HG02852 (cell line): ENCODE data around the gene SSB.
"Not testable (repeated sequence)": the region's sequence is repeated elsewhere in the genome, so short reads cannot be mapped to it uniquely, and the experiment has no call there.

Experiments
- ATAC-seq: cut with Tn5 transposase; IDR thresholded peaks from one replicate; pipeline ENCODE4 v1.9.1; 2021; ENCODE audit warnings: mild to moderate bottlenecking, moderate library complexity; ENCODE audit not compliant: unreplicated experiment

SSB gene

GRCh38 chr2:169827272-169828140 is 28.8 kb downstream of the SSB start, which contains the start of gene UBR3:
Gene UBR3 (plus strand): TSS chr2:169827454. CDS start chr2:169827508, 54 bp downstream.
- ATAC-seq, result peak; percentile 83

DNA sequence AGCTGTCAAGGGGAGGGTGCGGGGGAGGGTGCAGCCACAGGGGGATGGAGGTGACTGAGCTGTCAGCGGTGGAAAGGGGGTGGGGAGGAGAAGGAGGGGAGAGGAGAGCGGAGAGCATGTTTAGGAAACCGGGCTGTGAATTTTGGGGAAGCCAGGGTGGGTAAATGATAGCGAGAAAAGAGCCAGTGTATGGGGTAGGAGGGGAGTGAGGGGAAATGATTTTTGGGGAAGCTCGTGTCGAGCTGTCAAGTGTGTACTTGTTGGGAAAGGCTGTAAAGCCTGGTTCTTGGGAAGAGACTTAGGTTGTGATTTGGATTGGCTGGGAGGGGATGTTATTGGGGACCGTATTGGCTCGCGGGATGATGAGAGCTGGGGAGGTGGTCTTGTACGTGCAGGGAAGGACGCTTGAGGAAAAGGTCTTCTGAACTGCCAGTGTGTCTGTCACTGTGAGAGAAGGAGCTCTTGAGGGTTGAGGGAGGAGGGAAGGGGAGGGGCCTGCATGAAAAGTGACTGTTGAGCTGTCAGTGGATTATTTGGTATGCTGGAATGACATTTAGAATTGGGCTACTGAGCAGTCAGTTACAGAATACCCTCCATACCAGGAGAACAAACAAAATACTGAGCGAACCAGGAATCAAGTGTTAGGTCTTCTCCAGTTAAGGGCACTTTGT is 29.6 kb downstream of the SSB start:
- ATAC-seq, result peak; percentile 12

GRCh38 chr2:169834401-169834800 is 35.7 kb downstream of the SSB start:
- ATAC-seq, result no peak

GRCh38 chr2:169838743-169839489 is 40.2 kb downstream of the SSB start:
- no peak for ATAC-seq

DNA sequence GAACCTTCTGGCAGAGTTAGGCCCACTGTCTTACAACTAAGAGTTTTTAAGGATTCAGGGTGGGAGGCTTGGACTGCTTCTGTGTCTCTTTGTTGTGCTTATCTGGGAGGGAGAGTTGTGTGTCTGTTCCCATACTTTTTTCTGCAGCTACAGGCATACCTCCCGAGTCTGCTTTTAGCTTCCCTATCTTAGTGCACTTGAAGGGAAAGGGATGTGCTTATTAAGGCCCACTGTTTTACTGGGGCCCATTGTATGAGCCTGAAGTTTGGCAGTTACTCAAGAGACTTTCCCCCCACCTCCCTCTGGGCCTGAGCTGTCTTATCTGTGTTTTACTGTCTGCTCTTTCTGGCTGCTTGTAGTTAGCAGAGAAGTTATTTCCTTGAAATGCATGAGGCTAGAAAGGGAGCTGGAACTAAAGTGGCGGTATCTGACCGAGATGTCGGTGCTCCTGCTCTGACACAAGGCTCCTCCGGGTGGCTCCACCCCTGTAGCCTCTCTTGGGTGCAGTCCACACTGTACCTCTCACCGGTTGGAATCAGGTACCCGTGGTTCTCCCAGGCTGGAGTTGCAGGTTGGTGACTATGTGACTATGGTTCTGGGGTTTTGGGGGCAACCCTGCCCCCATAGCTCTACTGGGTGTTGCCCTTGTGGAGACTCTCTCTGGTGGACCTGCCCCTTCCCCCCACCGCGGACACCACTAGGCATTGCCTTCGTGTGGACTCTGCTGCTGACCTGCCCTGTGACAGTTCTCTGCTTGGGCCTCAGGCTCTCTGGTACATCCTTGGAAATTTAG is 41.5 kb downstream of the SSB start:
- no peak for ATAC-seq

- ATAC-seq, result no peak
Observed at GRCh38 chr2:169840747-169841142, 42.1 kb downstream of the SSB start.

- ATAC-seq, result not testable (repeated sequence)
Observed at GRCh38 chr2:169841625-169842024, 43.0 kb downstream of the SSB start.

GRCh38 chr2:169845016-169845415 is 46.3 kb downstream of the SSB start:
- ATAC-seq, result no peak

DNA sequence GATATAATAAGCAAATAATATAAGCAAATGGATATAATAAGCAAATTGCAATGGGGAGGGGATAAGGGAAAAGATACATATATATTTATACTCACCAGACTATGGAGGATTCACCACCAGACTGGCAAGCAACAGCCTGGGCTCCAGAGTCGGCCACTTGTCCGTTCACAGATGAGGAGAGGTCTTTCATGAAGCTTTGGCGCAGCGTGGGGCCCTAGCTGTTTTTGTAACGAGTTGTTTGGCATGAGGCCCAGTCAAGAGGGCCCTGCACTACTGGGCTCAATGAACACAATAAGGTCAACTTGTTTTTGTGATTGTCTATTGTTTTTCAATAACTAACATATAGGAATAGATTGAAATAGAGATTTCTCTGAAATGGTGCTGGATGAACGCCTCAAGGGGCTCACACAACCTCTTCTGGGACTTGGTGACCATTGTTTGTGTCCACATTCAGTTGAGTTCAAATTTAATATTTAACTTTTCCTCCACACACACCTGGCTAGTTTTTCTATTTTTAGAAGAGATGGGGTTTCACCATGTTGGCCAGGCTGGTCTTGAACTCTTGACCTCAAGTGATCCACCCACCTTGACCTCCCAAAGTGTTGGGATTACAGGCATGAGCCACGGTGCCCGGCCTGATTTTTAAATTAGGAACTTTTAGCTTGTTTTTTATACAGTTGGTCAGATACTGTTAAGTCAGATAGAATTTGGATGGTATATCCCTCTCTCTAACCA is 50.5 kb downstream of the SSB start:
- ATAC-seq, result not testable (repeated sequence)

GRCh38 chr2:169849710-169850109 is 51.0 kb downstream of the SSB start:
- no peak for ATAC-seq

GRCh38 chr2:169853041-169853668 is 54.5 kb downstream of the SSB start:
- ATAC-seq, result no peak

DNA sequence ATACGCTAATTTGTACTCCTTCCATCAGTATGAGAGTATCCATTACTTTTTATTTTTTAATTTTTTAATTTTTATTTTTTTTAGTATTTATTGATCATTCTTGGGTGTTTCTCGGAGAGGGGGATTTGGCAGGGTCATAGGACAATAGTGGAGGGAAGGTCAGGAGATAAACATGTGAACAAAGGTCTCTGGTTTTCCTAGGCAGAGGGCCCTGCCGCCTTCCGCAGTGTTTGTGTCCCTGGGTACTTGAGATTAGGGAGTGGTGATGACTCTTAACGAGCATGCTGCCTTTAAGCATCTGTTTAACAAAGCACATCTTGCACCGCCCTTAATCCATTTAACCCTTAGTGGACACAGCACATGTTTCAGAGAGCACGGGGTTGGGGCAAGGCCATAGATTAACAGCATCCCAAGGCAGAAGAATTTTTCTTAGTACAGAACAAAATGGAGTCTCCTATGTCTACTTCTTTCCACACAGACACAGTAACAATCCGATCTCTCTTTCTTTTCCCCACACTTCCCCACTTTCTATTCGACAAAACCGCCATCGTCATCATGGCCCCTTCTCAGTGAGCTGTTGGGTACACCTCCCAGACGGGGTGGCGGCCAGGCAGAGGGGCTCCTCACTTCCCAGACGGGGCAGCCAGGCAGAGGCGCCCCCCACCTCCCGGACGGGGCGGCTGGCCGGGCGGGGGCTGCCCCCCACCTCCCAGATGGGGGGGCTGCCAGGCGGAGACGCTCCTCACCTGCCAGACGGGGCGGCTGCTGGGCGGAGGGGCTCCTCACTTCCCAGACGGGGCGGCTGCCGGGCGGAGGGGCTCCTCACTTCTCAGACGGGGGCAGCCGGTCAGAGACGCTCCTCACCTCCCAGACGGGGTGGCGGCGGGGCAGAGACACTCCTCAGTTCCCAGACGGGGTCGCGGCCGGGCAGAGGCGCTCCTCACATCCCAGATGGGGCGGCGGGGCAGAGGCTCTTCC is 56.9 kb downstream of the SSB start:
- not testable (repeated sequence) for ATAC-seq

- no peak for ATAC-seq
Observed at GRCh38 chr2:169859423-169859822, 60.8 kb downstream of the SSB start.

DNA sequence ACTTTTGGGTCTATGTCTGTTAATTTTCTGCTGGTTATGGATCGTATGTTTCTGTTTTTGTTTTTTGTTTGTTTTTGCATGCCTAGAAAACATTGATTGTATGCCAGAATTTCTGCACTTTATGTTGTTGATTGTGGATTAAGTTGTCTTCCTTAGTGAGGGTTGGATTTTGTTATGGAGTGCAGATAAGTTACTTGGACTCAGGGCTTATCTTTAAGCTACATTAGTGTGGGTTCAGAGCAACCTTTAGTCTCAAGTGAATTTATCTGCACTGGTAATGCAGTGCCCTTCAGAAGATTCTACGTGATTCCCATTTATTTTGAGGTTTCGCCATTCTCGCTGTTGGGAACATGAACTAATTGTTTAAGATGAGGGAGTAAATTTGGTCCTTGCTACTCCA is 61.5 kb downstream of the SSB start:
- no peak for ATAC-seq
